Measurements from ENCODE around the gene ASAH2B.
"Not testable (repeated sequence)": the region's sequence is repeated elsewhere in the genome, so short reads cannot be mapped to it uniquely, and the experiment has no call there.

The ASAH2B gene

GRCh38 chr10:50739618-50740292, at the start of gene ASAH2B:
Gene ASAH2B, plus strand, starts transcription at chr10:50739936. Its CDS starts 5,195 bp downstream, at chr10:50745131.
- Histone ChIP-seq H3K9me2 (replicated peaks; ENCODE audit: insufficient read depth, low read length) (no peaks in the 10 kb centered on the region), H3K36me3 (ENCODE audit: low read length) (no peaks in the 10 kb centered on the region), H3K79me2 (ENCODE audit: insufficient read depth, low read length) (no peaks in the 10 kb centered on the region), H3K9ac (ENCODE audit: low read length) (peak within 1 kb of the TSS; percentile 47), H3K9me3 (ENCODE audit: insufficient read depth, low read length) (no peaks in the 10 kb centered on the region), H4K20me1 (ENCODE audit: low read depth, low read length) (no peaks in the 10 kb centered on the region), H2AFZ (ENCODE audit: low read depth, low read length, severe bottlenecking) (peak within 1 kb of the TSS; percentile 76), H3K4me3 (ENCODE audit: insufficient read depth, low read length, poor library complexity, severe bottlenecking) (peak within 1 kb of the TSS; percentile 47), H3K27me3 (ENCODE audit: low read length) (no peaks in the 10 kb centered on the region), H3F3A (ENCODE audit: insufficient read depth) (no peaks in the 10 kb centered on the region), H3K4me2 (ENCODE audit: low read depth, low read length, poor library complexity, severe bottlenecking) (peak within 1 kb of the TSS; percentile 43), H3K27ac (ENCODE audit: low read depth, low read length) (no peak within 1 kb of the TSS)
- TF ChIP-seq EZH2phosphoT487 (conservative IDR thresholded peaks at IDR 0.05; ENCODE audit: low read length) = no peak
- TF ChIP-seq CTCF (IDR thresholded peaks at IDR 0.05; ENCODE audit: insufficient read depth, low read length, poor library complexity, severe bottlenecking) = no peak

DNA sequence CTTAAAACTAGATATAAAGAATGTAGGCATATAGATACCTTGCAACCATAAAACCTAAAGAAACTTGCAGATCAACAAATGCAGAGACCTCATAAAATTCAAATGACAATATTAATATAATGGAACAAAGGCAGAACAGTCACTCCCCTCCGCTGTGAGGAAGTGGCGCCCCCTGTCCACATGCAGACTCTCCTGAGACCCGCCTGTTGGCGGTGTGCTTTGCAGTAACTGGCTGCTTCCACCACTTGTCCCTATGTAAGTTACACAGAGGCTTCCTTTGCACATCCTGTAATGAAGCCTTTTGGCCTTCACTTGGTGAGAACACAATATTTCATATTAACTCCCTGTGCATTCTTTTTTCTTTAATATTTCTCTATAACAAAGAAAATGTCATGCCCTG, 41.9 kb upstream of the ASAH2B start:
- H3K9ac ChIP-seq (ENCODE audit: low read length); H3K27me3 ChIP-seq (ENCODE audit: low read length); H3K36me3 ChIP-seq (ENCODE audit: low read length); H3K79me2 ChIP-seq (ENCODE audit: insufficient read depth, low read length); H3F3A ChIP-seq (ENCODE audit: insufficient read depth); H3K4me2 ChIP-seq (ENCODE audit: low read depth, low read length, poor library complexity, severe bottlenecking); H2AFZ ChIP-seq (ENCODE audit: low read depth, low read length, severe bottlenecking); H3K9me3 ChIP-seq (ENCODE audit: insufficient read depth, low read length); H4K20me1 ChIP-seq (ENCODE audit: low read depth, low read length); H3K27ac ChIP-seq (ENCODE audit: low read depth, low read length); H3K4me3 ChIP-seq (ENCODE audit: insufficient read depth, low read length, poor library complexity, severe bottlenecking); H3K9me2 ChIP-seq (replicated peaks; ENCODE audit: insufficient read depth, low read length): not testable (repeated sequence)

- not testable (repeated sequence) for H3K4me2 ChIP-seq (ENCODE audit: low read depth, low read length, poor library complexity, severe bottlenecking); H3F3A ChIP-seq (ENCODE audit: insufficient read depth); H3K36me3 ChIP-seq (ENCODE audit: low read length); H4K20me1 ChIP-seq (ENCODE audit: low read depth, low read length); H3K9me2 ChIP-seq (replicated peaks; ENCODE audit: insufficient read depth, low read length); H3K27ac ChIP-seq (ENCODE audit: low read depth, low read length); H3K4me3 ChIP-seq (ENCODE audit: insufficient read depth, low read length, poor library complexity, severe bottlenecking); H3K9ac ChIP-seq (ENCODE audit: low read length); H3K9me3 ChIP-seq (ENCODE audit: insufficient read depth, low read length); H2AFZ ChIP-seq (ENCODE audit: low read depth, low read length, severe bottlenecking); H3K79me2 ChIP-seq (ENCODE audit: insufficient read depth, low read length); H3K27me3 ChIP-seq (ENCODE audit: low read length)
These were observed 37.8 kb upstream of the ASAH2B start for GRCh38 chr10:50701947-50702346.

DNA sequence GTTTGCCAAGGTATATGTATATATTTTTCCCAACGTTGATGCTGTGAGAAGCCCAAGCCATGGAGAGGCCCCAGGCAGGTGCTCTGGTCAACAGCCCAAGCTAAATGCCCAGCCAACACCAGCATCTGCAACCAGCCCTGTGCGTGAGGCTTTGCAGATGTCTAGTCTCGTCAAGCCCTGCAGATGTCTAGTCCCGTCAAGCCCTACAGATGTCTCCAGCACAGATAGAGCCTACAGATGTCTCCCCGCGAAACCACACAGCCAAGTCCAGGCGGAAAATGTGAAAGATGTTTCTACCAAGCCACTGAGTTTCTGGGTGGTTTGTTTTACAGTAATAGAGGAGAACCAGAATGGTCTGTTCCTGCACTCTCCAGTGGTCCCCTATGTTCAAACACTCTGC, 36.7 kb upstream of the ASAH2B start:
- not testable (repeated sequence) for H3K27ac ChIP-seq (ENCODE audit: low read depth, low read length); H3K4me2 ChIP-seq (ENCODE audit: low read depth, low read length, poor library complexity, severe bottlenecking); H2AFZ ChIP-seq (ENCODE audit: low read depth, low read length, severe bottlenecking); H3F3A ChIP-seq (ENCODE audit: insufficient read depth); H4K20me1 ChIP-seq (ENCODE audit: low read depth, low read length); H3K4me3 ChIP-seq (ENCODE audit: insufficient read depth, low read length, poor library complexity, severe bottlenecking); H3K36me3 ChIP-seq (ENCODE audit: low read length); H3K9me3 ChIP-seq (ENCODE audit: insufficient read depth, low read length); H3K9ac ChIP-seq (ENCODE audit: low read length); H3K79me2 ChIP-seq (ENCODE audit: insufficient read depth, low read length); H3K27me3 ChIP-seq (ENCODE audit: low read length); H3K9me2 ChIP-seq (replicated peaks; ENCODE audit: insufficient read depth, low read length)

- not testable (repeated sequence) for H3F3A ChIP-seq (ENCODE audit: insufficient read depth); H3K9me3 ChIP-seq (ENCODE audit: insufficient read depth, low read length); H3K9ac ChIP-seq (ENCODE audit: low read length); H3K36me3 ChIP-seq (ENCODE audit: low read length); H3K4me2 ChIP-seq (ENCODE audit: low read depth, low read length, poor library complexity, severe bottlenecking); H4K20me1 ChIP-seq (ENCODE audit: low read depth, low read length); H3K4me3 ChIP-seq (ENCODE audit: insufficient read depth, low read length, poor library complexity, severe bottlenecking); H3K27ac ChIP-seq (ENCODE audit: low read depth, low read length); H2AFZ ChIP-seq (ENCODE audit: low read depth, low read length, severe bottlenecking); H3K79me2 ChIP-seq (ENCODE audit: insufficient read depth, low read length); H3K9me2 ChIP-seq (replicated peaks; ENCODE audit: insufficient read depth, low read length); H3K27me3 ChIP-seq (ENCODE audit: low read length)
These were observed 35.2 kb upstream of the ASAH2B start for GRCh38 chr10:50704436-50705079.

DNA sequence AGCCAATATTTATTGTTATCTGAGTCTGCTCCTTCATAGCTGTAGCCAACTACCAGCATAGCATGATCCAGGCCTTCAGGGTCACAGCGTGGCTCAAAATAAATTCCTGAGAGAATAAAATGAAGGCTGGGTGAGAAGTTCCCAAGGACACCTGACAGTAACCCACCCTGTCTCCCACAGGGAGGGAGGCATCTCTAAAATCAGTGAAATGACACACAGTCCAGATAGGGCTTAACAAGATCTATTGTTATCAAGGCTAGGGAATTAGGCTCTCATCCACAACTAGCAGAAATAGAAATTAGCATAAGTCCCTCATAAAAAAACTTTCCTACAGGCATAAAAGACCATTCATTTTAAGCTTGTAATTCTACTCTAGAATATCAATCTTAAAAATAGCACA, 33.7 kb upstream of the ASAH2B start:
- not testable (repeated sequence) for H3K9me3 ChIP-seq (ENCODE audit: insufficient read depth, low read length); H3K36me3 ChIP-seq (ENCODE audit: low read length); H3K27ac ChIP-seq (ENCODE audit: low read depth, low read length)

GRCh38 chr10:50710241-50710640, 29.5 kb upstream of the ASAH2B start:
- not testable (repeated sequence) for H3K79me2 ChIP-seq (ENCODE audit: insufficient read depth, low read length); H3F3A ChIP-seq (ENCODE audit: insufficient read depth); H3K4me3 ChIP-seq (ENCODE audit: insufficient read depth, low read length, poor library complexity, severe bottlenecking); H3K9me2 ChIP-seq (replicated peaks; ENCODE audit: insufficient read depth, low read length); H3K27me3 ChIP-seq (ENCODE audit: low read length); H3K27ac ChIP-seq (ENCODE audit: low read depth, low read length); H3K9ac ChIP-seq (ENCODE audit: low read length); H3K9me3 ChIP-seq (ENCODE audit: insufficient read depth, low read length); H3K36me3 ChIP-seq (ENCODE audit: low read length); H4K20me1 ChIP-seq (ENCODE audit: low read depth, low read length); H2AFZ ChIP-seq (ENCODE audit: low read depth, low read length, severe bottlenecking); H3K4me2 ChIP-seq (ENCODE audit: low read depth, low read length, poor library complexity, severe bottlenecking)

More for the DNA sequence above, 33.7 kb upstream of the ASAH2B start:
- H3K4me2 ChIP-seq (ENCODE audit: low read depth, low read length, poor library complexity, severe bottlenecking); H3K9ac ChIP-seq (ENCODE audit: low read length); H3K79me2 ChIP-seq (ENCODE audit: insufficient read depth, low read length); H3F3A ChIP-seq (ENCODE audit: insufficient read depth); H3K4me3 ChIP-seq (ENCODE audit: insufficient read depth, low read length, poor library complexity, severe bottlenecking); H2AFZ ChIP-seq (ENCODE audit: low read depth, low read length, severe bottlenecking); H4K20me1 ChIP-seq (ENCODE audit: low read depth, low read length); H3K9me2 ChIP-seq (replicated peaks; ENCODE audit: insufficient read depth, low read length); H3K27me3 ChIP-seq (ENCODE audit: low read length): not testable (repeated sequence)

Measured in SU-DHL-6 (cell line).